Epithelial cell of esophagus (primary cell): ENCODE data around the gene ATP5F1E.
"Not testable (repeated sequence)": the region's sequence is repeated elsewhere in the genome, so short reads cannot be mapped to it uniquely, and the experiment has no call there.

ENCODE experiments used
- DNase-seq: peaks from one replicate; pipeline ENCODE4 v3.0.0; 2010; ENCODE audit warnings: low read depth
- H3K4me3 ChIP-seq: 2 replicates; pipeline ENCODE4 v1.5.1; 2011; ENCODE audit warnings: mild to moderate bottlenecking, low read length, control low read depth
- TF ChIP-seq, protein P1 (sequence below): IDR thresholded peaks from 2 replicates; pipeline ENCODE4 v1.5.1; 2011; ENCODE audit warnings: low read depth, mild to moderate bottlenecking, low read length, control low read depth, inconsistent platforms; ENCODE audit not compliant: insufficient read depth; ENCODE audit errors: missing control alignments

The ATP5F1E gene

GRCh38 chr20:58986286-58986967, 45.7 kb downstream of the ATP5F1E start:
- TF ChIP-seq, protein P1, sequence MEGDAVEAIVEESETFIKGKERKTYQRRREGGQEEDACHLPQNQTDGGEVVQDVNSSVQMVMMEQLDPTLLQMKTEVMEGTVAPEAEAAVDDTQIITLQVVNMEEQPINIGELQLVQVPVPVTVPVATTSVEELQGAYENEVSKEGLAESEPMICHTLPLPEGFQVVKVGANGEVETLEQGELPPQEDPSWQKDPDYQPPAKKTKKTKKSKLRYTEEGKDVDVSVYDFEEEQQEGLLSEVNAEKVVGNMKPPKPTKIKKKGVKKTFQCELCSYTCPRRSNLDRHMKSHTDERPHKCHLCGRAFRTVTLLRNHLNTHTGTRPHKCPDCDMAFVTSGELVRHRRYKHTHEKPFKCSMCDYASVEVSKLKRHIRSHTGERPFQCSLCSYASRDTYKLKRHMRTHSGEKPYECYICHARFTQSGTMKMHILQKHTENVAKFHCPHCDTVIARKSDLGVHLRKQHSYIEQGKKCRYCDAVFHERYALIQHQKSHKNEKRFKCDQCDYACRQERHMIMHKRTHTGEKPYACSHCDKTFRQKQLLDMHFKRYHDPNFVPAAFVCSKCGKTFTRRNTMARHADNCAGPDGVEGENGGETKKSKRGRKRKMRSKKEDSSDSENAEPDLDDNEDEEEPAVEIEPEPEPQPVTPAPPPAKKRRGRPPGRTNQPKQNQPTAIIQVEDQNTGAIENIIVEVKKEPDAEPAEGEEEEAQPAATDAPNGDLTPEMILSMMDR: no peak
- no peak for DNase-seq
- no peak overlapping the region for H3K4me3 ChIP-seq

DNA sequence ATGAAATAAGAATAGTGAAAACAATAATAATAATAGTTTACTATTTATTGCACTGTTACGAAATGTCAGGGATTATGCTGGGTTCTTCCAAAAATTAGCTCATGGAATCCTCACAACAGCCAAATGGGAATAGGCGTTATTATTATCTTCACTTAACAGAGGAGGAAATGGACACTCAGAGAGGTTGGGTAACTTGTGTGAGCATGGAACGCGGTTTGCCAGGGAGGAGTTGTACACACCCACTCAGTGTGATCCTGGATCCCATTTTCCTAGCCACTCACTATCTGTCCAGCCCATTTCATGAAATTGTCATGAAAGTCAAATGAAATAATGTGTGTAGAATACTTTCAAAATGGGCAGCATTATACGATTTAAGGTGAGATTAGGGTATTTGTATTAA, 46.5 kb downstream of the ATP5F1E start:
- H3K4me3 ChIP-seq: no peak overlapping the region
- DNase-seq: no peak
- TF ChIP-seq, protein P1: no peak

GRCh38 chr20:58984691-58985090, 47.4 kb downstream of the ATP5F1E start:
- TF ChIP-seq, protein P1: no peak
- DNase-seq: no peak
- H3K4me3 ChIP-seq: no peak overlapping the region

DNA sequence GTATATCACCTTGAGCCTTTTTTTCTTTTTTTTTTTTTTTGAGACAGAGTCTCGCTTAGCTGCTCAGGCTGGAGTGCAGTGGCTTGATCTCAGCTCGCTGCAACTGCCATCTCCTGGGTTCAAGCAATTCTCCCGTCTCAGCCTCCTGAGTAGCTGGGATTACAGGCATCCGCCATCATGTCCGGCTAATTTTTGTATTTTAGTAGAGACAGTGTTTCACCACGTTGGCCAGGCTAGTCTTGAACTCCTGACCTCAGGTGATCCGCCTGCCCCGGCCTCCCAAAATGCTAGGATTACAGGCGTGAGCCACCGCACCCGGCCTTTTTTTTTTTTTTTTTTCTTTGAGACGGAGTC, 49.0 kb downstream of the ATP5F1E start:
- not testable (repeated sequence) for DNase-seq, H3K4me3 ChIP-seq

- TF ChIP-seq, protein P1: no peak
- DNase-seq: no peak
These were observed 49.6 kb downstream of the ATP5F1E start for GRCh38 chr20:58982406-58983114.

GRCh38 chr20:58981628-58982364, 50.3 kb downstream of the ATP5F1E start:
- peak; percentile 33 for DNase-seq
- TF ChIP-seq, protein P1: no peak
- peak overlapping the region; percentile 79 for H3K4me3 ChIP-seq

More at GRCh38 chr20:58982406-58983114, 49.6 kb downstream of the ATP5F1E start:
- peak overlapping the region; percentile 79 for H3K4me3 ChIP-seq
